ENCODE measurements around the gene HMGB3.

Gene HMGB3

DNA sequence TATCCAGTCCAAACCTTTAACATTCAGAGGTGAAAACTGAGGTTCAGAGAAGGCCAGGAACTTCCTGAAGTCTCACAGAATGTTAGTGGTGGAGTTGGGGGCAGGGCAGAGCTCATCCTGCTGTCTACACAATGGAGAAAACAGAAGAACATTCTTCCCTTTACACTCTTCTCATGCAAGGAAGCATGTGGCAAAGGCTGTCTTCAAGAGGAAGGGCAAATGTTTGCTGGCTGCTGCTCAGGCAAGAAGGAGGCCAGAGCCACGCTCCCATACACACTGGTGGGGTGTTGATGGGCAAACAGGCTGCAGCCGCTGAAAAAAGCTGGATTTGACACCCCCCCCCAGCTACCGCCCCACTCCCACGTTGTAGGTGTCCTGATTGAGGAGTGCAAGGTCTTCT lies 32.5 kb downstream of the HMGB3 start:
- TF ChIP-seq, protein P1, sequence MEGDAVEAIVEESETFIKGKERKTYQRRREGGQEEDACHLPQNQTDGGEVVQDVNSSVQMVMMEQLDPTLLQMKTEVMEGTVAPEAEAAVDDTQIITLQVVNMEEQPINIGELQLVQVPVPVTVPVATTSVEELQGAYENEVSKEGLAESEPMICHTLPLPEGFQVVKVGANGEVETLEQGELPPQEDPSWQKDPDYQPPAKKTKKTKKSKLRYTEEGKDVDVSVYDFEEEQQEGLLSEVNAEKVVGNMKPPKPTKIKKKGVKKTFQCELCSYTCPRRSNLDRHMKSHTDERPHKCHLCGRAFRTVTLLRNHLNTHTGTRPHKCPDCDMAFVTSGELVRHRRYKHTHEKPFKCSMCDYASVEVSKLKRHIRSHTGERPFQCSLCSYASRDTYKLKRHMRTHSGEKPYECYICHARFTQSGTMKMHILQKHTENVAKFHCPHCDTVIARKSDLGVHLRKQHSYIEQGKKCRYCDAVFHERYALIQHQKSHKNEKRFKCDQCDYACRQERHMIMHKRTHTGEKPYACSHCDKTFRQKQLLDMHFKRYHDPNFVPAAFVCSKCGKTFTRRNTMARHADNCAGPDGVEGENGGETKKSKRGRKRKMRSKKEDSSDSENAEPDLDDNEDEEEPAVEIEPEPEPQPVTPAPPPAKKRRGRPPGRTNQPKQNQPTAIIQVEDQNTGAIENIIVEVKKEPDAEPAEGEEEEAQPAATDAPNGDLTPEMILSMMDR (IDR thresholded peaks at IDR 0.05; ENCODE audit: insufficient read depth, missing control alignments) = no peak
- FAIRE-seq = no peak
- no peak for DNase-seq (ENCODE audit: insufficient read length, low spot score)

DNA sequence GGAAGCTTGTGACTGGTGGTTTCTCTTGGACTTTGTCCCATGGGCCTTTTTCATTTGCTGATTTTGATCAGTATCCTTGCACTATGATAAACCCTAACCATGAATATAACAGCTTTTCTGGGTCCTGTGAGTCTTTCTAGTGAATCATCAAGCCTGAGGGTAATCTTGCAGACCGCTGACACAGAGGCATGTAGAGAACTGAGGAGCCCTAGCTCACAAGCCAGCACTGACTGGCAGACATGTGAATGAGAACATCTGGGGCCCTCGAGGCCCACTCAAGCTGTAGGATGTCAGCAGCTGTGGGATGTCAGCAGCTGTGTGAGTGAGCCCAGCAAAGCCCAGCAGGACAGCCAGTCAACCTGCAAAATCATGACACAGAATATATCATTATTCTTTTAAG lies 36.7 kb downstream of the HMGB3 start:
- TF ChIP-seq, protein P1 (IDR thresholded peaks at IDR 0.05; ENCODE audit: insufficient read depth, missing control alignments) = no peak
- no peak for DNase-seq (ENCODE audit: insufficient read length, low spot score)
- no peak for FAIRE-seq

DNA sequence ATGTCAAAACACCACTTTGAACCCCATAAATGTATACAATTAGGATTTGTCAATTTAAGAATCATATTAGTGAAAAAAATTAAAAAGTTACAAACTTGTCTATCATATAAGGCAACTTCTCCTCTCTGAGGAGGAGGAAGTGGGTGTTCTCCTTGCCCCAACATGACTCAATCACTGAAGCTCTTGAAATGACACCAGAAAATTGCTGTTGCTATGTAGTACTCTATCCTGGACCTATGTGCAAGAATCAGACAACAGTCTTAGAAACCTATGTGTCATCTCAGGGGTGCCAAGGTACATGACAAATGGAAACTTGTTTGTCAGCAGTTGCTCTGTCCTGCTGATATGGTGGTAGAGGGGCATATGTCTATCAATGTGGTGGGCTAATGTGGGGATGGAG lies 47.7 kb downstream of the HMGB3 start:
- no peak for FAIRE-seq
- TF ChIP-seq, protein P1 (IDR thresholded peaks at IDR 0.05; ENCODE audit: insufficient read depth, missing control alignments) = no peak
- DNase-seq (ENCODE audit: insufficient read length, low spot score) = no peak

DNA sequence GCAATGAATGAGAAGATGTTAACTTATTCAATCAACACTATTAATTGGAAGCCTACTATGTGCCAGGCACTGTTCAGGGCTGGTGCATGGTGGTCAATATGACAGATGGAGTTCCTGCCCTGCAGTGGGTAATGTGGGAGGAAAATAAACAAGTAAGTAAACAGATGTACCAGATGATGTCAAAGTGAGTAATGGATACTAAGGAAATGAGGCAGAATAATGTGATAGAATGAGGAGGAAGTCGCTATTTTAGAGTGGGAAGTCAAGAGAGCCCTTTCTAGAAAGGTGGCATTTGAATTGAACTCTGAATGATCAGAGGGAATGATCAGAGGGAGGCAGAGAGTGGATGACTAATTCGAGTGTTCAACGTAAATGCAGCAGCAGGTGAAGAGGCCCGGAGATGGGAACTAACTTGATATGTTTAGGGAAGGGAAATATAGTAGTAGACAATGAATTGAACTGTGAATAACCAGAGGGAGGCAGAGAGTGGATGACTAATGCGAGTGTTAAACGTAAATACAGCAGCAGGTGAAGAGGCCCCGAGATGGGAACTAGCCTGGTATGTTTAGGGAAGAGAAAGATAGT lies 48.3 kb downstream of the HMGB3 start:
- DNase-seq (ENCODE audit: insufficient read length, low spot score) = no peak
- no peak for FAIRE-seq
- TF ChIP-seq, protein P1 (IDR thresholded peaks at IDR 0.05; ENCODE audit: insufficient read depth, missing control alignments) = no peak

DNA sequence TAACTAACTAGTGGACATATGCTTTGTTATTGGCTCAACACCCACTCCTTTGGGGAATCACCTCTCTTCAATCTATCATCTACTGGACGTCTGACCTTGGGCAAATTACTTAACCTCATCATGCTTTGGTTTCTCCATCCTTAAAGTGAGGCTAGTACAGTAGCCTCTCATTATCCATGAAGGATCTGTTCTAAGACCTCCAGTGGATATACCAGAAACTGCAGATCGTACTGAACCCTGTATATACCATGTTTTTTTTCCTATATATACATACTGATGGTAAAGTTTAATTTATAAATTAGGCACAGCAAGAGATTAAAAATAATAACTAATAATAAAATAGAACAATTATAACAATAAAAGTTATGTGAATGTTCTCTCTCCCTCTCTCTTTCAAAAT lies 56.2 kb downstream of the HMGB3 start:
- TF ChIP-seq, protein P1 (IDR thresholded peaks at IDR 0.05; ENCODE audit: insufficient read depth, missing control alignments) = no peak
- FAIRE-seq (no peak), DNase-seq (ENCODE audit: insufficient read length, low spot score) (no peak)
